CD4-positive, alpha-beta T cell treated with Interleukin-17A for 1 hour (primary cell): Measurements from ENCODE around the gene CENPL.
"Not testable (repeated sequence)": the region's sequence is repeated elsewhere in the genome, so short reads cannot be mapped to it uniquely, and the experiment has no call there.

Source experiments
- DNase-seq: peaks from one replicate; pipeline ENCODE4 v3.0.0-alpha.2; 2020

Gene CENPL

DNA sequence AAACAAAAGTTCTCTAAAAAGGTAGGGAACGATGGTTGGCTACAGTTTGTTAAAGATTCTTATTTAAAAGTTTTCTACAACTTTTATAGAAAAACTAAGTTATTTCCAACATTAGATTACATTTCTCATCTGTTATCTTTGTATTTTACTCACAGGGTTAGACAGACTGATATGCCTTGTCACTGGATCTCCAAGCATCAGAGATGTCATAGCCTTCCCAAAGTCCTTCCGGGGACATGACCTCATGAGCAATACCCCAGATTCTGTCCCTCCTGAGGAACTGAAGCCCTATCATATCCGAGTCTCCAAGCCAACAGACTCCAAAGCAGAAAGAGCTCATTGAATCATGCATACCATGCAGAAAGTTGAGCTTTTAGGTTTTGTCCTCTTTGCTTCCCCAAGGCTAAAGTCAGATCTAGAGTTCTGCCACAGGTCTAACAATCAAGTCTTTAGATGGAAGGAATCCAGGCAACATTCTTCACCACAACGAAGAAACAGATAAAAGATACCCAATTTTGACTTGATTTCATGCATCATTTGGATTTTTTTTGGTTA, 32.8 kb upstream of the CENPL start:
- DNase-seq = no peak

GRCh38 chr1:173856903-173857302, 32.2 kb upstream of the CENPL start:
- no peak for DNase-seq

GRCh38 chr1:173856014-173856413, 31.3 kb upstream of the CENPL start:
- DNase-seq = no peak

GRCh38 chr1:173853074-173853473, 28.4 kb upstream of the CENPL start:
- no peak for DNase-seq

DNA sequence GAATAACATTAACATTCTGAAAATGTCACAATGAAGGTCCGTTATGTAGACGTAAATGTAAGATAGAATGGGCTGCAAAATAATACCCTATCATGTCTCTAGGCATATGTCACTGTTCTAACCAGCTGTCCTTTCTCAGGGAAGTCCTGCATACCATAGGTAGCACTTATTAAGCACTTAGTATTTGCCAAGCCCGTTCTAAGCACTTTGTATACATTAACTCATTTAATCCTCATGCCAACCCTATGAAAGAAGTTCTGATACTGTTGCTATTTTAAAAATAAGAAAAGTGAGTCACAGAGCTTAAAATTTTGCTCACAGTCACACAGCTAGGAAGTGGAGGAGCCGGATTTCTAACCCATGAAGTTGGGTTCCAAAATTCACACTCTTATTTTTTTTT, 27.4 kb upstream of the CENPL start:
- no peak for DNase-seq

DNA sequence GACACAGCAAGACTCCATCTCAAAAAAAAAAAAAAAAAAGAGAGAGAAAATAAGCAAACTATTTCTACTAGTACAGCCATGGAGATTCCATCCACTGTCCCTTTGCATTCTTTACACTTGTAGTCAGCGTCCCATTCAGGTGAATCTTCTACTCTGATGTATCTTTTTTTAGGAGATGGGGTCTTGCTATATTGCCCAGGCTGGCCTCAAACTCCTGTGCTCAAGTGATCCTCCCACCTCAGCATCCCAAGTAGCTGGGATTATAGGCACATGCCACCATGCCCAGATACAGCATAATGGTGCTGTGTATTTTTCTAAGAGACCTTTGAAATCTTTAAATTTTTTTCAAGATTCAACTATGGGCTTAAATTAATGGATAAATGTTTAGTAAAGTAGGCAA, 8.1 kb upstream of the CENPL start:
- DNase-seq = no peak

DNA sequence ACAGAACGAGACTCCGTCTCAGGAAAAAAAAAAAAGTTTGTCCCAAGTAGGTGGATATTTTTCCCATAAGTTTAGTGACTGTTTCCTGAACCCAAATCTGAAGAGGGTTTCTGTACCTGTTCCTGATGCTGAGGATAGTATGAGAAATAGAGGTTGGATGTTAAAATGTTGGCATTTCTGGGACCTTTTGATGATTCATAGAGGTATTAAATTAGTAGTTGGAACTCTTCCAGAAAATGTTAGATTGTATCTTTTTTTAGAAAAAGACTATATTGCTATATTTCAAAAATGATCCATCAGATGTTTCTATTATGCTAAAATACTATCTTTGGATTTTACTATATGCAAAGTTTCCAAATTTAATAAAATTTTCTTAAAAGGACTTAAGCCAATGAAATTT, 2.9 kb upstream of the CENPL start:
- no peak for DNase-seq

DNA sequence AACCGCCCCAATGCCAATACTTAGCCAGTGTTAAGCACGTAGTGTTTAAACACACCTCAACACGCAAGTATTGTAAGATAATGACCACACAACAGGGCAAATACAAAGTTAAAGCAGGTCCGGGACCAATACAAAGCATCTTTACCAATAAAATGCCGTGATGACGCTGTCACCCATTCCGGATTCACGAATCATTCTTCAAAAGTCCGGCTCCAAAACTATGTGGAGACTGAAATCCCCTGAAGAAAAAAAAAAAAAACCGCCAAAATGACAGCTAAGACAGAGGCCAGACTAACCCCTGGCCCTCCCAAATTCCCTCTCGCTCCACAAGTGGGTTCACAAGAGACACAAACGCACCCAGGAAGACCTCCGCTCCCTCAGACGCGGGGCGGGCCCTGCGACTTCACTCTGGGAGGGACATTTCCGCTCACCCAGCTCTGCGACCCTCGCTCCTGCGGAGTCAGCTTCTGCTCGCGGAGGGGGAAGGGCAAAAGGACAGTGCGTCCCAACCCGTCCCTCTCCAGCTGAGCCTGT, 835 bp downstream of the CENPL start:
- DNase-seq = no peak

DNA sequence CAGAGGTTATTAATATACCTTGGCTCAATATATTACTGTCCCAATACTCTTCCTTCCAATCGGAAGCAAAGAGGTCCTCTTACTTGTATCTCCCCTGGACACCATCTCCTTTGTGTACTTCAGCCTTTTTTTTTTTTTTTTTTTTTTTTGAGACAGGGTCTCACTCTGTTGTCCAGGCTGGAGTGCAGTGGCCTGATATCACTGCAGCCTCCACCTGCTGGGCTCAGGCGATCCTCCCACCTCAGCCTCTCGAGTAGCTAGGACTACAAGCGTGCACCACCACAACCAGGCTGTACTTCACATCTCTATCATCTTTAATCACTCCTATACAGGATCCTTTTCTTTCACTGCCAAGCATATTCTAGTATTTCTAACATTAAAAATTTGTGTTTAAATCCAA, 3.0 kb downstream of the CENPL start:
- no peak for DNase-seq

DNA sequence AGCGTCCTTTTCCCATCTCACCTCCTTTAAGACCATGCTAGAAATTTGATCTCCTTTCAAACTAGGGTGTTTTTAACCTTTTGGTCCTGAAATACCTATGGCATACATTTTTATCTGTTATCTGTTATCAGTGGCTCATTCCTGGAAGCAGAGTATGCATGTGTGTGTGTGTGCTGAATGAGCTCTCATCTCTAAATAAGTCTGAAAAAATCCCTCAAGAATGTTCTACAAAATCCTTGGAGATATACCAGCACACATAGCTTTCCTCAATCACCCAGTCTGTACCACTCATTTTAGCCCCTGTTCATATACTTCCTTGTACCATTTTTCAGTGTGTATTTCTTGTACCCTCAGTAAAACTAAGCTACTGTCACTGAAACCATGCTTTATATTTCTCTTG, 6.2 kb downstream of the CENPL start:
- DNase-seq = no peak

- not testable (repeated sequence) for DNase-seq
Measured at GRCh38 chr1:173813654-173814053, 11.0 kb downstream of the CENPL start.

DNA sequence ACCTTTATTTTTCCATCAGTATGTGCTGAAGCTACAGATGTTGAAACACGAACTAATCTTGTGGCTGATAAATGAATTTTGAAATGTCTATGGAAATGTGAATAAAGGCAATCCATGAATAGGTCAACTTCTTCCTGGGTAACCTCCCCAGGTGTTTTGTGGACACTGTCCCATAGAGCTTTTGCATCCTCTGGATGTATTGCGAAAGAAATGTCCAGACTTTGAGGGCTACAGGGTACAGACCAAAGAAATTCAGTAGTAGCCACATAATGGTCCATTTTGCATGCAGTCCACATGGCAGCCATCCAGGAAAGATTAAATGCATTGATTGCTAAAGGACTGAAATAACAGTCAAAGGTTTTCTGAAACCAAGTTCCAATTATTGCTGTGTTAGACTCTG, 21.7 kb downstream of the CENPL start:
- DNase-seq = no peak

DNA sequence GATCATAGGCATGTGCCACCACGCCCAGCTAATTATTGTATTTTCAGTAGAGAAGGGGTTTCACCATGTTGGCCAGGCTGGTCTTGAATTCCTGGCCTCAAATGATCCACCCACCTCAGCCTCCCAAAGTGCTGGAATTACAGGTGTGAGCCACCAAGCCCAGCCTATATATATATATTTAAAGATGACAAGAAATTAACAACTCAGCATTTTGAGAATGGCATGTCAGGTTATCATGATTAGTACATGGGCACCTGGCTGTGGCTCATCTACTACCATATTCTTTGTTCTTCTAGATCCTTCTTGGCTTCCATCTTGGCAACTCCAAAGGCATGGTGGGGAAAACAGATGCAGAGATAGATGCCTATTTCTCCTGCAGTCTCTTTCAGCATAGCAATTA, 24.7 kb downstream of the CENPL start:
- not testable (repeated sequence) for DNase-seq

DNA sequence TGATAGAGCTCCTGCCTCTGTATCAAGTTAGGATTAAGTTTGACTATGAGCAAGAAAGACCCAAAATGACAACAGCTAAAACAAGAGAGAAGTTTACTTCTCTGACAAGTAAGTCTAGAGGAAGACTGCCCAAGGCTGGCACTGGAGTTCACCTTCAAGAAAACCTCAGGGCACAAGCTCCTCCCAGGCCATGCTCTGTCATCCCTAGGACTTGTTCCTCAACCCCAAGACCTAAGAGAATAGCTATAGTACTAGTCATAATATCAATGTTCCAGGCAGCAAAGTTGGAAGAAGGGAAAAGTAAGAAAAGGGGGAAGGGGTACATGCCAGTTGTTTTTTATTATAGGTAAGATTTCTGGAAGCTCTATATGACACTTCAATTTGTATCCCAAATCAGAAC, 26.6 kb downstream of the CENPL start:
- no peak for DNase-seq

DNA sequence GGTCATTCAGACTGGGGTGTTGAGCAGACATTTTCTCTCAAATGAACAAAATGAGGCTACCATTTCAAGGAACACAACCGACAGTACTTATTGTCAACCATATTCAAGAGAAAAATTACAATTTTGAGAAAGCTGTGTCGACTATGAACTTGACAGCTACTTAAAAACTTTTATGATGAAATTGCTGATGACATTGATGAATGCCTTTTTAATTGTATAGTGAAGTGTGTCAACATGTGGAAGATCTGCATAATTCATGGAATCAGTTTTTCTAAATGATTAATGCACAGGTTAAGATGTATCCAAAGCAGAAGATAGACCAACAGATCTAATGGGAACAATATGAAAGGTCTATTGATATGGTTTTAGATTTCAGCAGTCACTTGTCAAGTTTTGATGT, 34.8 kb downstream of the CENPL start:
- DNase-seq = no peak

- no peak for DNase-seq
Measured at GRCh38 chr1:173784997-173785396, 39.7 kb downstream of the CENPL start.

DNA sequence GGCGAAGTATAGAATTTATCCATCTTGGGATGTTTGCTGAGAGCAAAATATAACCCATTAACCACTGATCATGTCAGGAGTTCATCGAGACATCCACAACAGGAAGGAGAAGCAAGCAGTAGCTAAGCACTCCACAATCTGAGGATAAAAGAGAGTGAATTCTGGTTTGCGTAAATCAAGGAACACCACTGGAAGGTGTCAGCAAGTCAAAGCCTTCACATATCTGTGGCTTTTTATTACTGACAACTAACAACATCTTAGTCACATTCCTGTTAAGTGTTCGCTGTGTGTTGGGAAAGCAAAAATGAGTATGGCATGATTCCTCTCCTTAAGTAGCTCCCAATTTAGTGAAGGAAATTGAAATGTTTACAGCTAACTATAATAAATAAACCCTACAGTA, 44.7 kb downstream of the CENPL start:
- DNase-seq = no peak

DNA sequence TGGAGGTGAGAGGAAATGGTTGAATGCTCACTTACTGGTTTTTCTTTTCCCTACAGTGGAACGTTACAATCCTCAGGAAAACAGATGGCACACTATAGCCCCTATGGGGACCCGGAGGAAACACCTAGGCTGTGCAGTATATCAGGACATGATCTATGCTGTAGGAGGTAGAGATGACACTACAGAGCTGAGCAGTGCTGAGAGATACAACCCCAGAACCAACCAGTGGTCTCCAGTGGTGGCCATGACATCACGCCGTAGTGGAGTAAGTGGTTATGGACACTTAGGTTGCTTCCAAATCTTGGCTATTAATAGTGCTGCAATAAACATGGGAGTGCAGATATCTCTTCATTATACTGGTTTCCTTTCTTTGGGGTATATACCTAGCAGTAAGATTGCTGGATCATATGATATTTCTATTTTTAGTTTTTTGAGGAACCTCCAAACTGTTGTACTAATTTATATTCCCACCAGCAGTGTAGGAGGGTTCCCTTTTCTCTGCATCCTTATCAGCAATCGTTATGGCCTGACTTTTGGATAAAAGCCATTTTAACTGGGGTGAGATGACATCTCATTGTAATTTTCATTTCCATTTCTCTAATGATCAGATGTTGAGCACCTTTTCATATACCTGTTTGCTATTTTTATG, 49.0 kb downstream of the CENPL start:
- DNase-seq = no peak

GRCh38 chr1:173771560-173771959, 53.1 kb downstream of the CENPL start:
- no peak for DNase-seq

DNA sequence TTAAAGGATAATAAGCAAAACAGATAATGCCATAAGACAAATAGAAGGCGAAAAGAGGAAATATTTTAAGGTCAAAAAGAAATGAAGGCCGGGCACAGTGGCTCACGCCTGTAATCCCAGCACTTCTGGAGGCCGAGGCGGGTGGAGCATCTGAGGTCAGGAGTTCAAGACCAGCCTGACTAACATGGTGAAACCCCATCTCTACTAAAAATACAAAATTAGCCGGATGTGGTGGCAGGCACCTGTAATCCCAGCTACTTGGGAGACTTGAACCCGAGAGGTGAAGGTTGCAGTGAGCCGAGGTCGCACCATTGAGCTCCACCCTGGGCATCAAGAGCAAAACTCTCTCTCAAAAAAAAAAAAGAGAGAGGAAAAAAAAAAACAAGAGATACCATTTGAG, 54.4 kb downstream of the CENPL start:
- peak; percentile 5 for DNase-seq

- DNase-seq = no peak
Measured at GRCh38 chr1:173768827-173769226, 55.9 kb downstream of the CENPL start.

DNA sequence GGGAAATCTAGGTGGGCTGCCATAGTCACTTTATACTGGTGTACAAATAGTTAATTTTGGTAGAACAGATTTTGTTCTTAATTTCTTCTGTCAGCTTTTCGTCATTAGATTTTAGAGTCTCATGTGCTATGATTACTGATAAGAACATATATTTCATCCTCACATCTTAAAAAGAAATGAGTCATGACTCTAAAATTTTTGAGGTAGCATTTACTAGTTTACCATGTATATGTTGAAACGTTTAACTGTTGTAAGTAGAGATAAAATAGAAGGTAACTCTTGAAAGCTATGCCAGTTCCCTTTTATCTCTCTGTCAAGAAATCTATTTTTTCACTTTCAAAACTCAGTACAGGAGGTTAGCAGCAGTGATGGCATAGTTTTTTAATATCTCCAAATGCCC, 56.5 kb downstream of the CENPL start:
- DNase-seq = no peak

GRCh38 chr1:173764331-173764730, 60.4 kb downstream of the CENPL start:
- not testable (repeated sequence) for DNase-seq

GRCh38 chr1:173758980-173759379, 65.7 kb downstream of the CENPL start:
- no peak for DNase-seq

GRCh38 chr1:173758110-173758509, 66.6 kb downstream of the CENPL start:
- DNase-seq = no peak
